Left kidney (tissue), 2 donors: Measurements from ENCODE around the gene NUDT8. TPM values are rescaled to one million over a fixed set of nuclear protein-coding genes. Genes with fewer than 3 reads are reported as not detected.
"Not testable (repeated sequence)": the region's sequence is repeated elsewhere in the genome, so short reads cannot be mapped to it uniquely, and the experiment has no call there.

ENCODE experiments used
- DNase-seq: peaks from one replicate; pipeline ENCODE4 v3.0.0-alpha.2; 2013
- polyA plus RNA-seq: library from polyadenylated mRNA; unstranded; fragments of 120-200 nt; gene quantifications from one replicate; pipeline ENCODE4 v1.2.1, GENCODE V29; 2013; ENCODE audit not compliant: insufficient read length

NUDT8 gene
- polyA plus RNA-seq, 1 donor: 3.8 TPM

DNA sequence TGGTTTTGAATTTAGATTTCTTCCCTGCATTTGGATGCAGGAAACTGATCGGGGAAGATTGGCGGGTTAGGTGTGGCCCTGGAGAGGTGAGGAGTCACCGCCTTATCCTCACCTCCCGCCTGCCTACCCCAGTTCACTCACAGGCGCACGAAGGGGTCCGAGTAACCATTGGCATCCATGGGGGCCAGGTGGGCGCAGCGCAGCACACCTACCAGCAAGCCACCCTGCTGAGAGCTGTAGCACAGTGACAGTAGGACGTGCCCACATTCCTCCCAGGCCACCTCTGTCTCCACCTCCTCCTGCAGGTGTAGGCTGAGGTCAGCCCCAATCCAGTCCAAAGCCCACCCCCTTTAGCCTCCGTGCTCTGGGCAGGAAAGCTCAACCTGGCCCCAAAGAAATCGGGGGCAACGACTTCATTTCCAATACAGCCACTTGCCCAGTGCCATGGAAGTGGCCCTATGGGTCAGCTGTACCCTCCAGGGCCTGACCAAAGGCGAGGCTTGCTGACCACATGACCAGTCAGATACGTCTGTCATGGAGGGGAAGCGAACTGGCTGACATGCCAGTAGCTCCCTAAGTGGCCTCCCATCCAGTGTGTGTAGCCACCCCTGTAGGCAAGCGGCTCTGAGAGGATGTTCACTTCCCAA lies 16.3 kb downstream of the NUDT8 start:
- DNase-seq: no peak

GRCh38 chr11:67612751-67613150 lies 17.0 kb downstream of the NUDT8 start:
- DNase-seq: no peak

DNA sequence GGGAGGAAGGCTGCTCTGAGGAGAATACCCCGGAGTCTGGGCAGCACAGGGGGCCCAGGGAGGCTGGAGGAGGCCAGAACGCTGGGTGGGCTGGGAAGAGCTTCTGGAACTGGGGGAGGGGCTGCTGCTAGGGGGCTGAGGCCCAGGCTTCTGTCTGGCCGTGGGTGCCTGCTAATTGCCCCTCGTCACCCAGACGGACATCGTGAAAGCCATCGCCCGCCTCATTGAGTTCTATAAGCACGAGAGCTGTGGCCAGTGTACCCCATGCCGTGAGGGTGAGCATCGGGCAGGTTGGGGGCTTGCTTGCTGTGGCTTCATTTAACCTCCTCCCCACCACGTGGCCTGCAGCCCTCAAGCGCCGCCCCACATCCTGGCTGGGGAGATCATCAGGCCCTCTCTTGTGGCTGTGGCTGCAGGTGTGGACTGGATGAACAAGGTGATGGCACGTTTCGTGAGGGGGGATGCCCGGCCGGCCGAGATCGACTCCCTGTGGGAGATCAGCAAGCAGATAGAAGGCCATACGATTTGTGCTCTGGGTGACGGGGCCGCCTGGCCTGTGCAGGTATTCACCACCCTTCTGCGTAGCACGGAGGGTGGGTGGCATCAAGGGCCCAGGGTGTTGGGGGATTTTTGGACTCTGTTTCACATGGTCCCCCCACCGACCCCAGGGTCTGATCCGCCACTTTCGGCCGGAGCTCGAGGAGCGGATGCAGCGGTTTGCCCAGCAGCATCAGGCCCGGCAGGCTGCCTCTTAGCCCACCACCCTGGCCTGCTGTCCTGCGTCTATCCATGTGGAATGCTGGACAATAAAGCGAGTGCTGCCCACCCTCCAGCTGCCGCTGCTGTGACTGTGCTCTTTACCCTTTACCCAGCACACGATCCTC lies 17.8 kb downstream of the NUDT8 start:
- no peak for DNase-seq

- no peak for DNase-seq
Observed at GRCh38 chr11:67611165-67611564, 18.6 kb downstream of the NUDT8 start.

- no peak for DNase-seq
Observed at GRCh38 chr11:67610302-67610868, 19.4 kb downstream of the NUDT8 start.

DNA sequence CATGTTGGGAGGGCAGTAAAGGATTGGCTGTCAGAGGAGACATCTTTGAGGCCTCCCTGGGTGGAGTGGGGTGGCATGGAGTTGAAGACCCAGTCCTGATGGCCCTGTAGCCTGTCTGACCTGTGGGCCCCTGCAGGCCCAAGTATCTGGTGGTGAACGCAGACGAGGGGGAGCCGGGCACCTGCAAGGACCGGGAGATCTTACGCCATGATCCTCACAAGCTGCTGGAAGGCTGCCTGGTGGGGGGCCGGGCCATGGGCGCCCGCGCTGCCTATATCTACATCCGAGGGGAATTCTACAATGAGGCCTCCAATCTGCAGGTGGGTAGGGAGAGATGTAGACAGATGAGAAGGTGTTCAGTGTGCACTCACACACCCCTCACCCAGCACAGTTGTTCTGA lies 20.4 kb downstream of the NUDT8 start:
- no peak for DNase-seq

DNA sequence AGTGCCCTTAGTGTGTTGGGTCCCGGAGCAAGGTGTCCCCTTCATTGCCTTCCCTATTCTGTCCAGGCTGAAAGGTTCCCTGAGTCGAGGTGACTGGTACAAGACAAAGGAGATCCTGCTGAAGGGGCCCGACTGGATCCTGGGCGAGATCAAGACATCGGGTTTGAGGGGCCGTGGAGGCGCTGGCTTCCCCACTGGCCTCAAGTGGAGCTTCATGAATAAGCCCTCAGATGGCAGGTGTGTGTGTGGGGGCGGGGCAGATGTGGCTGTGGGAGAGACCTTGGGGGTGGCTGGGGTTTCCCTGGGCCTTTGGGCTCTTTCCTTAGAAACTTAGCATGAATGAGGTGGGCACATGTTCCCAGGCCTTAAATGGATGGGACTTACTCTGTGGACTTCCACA lies 21.3 kb downstream of the NUDT8 start:
- no peak for DNase-seq

DNA sequence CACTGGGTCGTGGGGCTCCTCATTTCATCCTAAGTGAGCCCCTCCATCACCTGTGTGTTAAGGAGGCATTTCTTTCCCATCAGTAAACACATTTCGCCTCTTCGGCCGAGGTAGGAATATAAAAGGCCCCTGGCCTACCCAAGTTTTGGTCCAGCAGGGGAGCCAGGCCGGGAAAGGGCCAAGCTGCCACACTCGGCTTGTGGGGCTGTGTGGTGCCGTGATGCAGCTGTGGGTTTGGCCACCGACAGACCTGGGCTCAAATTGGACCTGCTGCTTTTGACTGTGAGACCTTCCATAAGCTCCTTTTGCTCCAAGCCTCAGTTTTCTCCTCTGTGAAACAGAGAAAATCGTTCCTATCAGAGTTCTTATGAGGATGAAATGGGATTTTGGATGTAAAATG lies 22.2 kb downstream of the NUDT8 start:
- no peak for DNase-seq

GRCh38 chr11:67606492-67607295 lies 23.0 kb downstream of the NUDT8 start, which contains the start of gene NDUFV1:
Gene NDUFV1 (plus strand): TSS chr11:67606936. CDS start chr11:67607005, 69 bp downstream.
- peak; percentile 96 for DNase-seq

DNA sequence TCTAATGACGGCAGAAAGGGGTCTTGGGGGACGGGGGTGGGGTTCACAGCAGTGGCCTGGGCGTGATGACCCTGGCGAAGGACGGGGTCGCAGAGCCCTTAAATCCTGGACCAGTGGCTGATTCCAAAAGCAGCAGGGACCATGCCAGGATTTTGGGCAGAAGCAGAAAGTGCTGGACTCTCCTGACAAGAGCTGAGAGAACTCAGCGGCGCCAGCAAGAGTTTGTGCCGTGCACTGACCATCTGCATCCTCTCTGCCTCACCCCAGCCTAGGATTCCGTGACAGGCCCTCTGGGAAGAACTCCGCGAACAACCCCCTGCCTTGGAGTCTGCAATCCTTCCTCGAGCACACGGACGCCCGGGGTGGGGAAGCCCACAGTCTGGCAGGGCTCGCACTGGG lies 23.6 kb downstream of the NUDT8 start:
- DNase-seq: no peak

DNA sequence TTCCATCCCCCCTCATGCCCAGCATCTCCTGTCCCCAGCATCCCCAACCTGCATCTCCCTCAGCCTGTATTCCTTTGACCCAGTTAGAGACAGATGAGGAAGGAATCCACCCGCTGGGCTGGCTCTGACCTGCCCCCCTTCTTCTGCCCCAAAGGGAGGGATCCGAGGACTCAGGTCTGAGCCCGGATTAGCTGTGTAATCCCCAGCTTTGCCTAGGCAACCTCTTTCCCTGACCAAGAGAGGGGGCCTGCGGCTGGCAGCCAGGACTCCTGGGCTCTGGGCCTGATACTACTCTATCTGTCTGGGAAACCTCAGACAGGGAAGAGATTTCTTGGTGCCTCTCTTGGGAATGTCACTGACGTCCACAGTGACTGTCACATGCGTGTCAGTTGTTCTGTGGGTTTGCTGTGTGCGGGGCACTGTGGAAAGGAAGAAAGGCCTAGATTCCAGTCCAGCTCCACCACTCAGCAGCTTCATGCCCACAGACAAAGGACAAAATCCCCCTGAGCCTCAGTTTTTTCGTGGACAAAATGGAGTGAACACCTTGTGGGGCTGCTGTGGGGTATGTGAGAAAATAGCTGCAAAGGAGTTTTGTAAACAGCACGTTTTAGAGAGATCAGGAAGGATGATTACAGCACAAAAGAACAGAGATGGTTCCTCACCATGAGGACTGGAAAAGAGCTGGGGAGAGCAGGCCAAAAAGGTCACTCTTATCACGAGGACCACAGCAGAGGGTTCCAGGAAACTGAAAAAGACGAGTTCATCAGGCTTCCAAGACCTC lies 24.3 kb downstream of the NUDT8 start:
- DNase-seq: no peak

DNA sequence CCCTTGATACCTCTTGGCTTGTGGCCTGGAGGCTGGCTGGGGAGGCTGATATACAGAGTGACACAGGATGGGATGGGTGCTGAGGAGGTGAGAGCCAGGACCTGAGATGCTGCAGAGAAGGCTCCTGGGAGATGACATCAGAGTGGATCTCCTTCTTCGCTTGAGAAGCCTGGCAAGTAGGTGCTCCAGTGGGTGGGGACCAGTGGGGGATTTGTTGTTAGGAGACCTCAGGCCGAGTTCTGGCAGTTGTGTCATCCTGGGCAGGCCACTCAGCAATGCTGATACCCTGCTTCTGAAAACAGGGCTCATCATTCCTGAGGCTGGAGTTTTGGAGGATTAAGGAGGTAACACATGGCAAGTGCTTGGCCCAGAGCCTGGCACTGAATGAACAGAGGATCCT lies 24.9 kb downstream of the NUDT8 start:
- no peak for DNase-seq

- DNase-seq: not testable (repeated sequence)
Observed at GRCh38 chr11:67604119-67604518, 25.6 kb downstream of the NUDT8 start.

DNA sequence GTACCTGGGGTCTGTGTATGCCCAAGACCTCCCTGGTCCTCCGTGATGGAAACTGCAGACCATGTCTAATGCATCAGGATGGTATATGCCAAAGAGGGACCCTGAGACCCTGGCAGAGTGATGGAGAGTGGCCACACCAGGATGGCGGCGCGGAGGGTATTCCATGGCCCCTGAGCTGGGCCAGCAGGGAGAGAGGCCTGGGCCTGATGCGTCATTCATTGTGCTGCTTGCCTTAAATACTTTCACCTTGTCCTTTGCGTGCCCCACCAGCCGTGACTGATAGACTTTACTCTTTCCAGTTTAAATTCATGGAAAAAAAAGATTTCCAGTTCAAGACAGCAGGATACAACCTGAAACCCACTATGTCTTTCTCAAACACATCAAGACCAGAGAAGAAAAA lies 28.6 kb downstream of the NUDT8 start:
- DNase-seq: no peak

DNA sequence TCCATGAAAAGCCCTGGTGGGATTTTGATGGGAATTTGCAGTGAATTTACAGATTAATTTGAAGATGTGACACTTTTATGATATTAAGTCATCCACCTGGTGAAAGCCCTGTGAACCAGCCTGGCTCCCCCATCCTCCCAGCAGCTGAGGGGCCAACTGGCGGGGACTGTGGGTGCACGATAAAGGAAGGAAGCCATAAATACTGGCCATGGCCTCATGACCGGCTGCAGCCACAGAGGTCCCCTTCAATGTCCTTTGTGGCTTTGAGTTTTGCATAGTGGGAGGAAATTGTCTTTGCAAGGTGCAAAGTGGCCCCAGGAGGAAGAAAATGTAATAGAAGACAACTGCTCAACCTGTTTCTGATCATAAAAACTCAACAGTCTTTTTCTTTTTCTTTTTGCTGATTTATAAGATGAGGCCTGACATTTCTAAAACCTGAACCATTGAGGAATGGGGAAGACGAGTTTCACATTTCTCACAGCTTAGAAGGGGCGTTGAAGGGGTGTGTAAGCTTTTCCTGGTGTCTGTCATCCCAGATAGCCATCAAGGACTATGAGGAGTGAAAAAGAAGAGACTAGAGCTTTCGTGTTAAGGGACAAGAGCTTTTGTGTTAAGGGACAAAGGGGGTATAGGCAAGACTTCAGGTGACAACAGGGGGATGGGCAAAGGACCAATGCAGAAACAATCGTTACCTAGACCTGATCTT lies 29.3 kb downstream of the NUDT8 start:
- DNase-seq: no peak

- no peak for DNase-seq
Observed at GRCh38 chr11:67599149-67599548, 30.6 kb downstream of the NUDT8 start.

DNA sequence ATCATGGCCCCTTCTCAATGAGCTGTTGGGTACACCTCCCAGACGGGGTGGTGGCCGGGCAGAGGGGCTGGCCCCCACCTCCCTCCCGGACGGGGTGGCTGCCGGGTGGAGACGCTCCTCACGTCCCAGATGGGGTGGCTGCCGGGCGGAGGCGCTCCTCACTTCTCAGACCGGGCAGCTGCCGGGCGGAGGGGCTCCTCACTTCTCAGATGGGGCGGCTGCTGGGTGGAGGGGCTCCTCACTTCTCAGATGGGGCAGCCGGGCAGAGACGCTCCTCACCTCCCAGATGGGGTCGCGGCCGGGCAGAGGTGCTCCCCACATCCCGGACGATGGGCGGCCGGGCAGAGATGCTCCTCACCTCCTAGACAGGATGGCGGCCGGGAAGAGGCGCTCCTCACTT lies 31.8 kb downstream of the NUDT8 start:
- not testable (repeated sequence) for DNase-seq

DNA sequence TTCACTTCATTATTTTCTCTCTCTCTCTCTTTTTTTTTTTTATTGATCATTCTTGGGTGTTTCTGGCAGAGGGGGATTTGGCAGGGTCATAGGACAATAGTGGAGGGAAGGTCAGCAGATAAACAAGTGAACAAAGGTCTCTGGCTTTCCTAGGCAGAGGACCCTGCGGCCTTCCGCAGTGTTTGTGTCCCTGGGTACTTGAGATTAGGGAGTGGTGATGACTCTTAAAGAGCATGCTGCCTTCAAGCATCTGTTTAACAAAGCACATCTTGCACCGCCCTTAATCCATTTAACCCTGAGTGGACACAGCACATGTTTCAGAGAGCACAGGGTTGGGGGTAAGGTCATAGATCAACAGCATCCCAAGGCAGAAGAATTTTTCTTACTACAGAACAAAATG lies 32.3 kb downstream of the NUDT8 start:
- not testable (repeated sequence) for DNase-seq

DNA sequence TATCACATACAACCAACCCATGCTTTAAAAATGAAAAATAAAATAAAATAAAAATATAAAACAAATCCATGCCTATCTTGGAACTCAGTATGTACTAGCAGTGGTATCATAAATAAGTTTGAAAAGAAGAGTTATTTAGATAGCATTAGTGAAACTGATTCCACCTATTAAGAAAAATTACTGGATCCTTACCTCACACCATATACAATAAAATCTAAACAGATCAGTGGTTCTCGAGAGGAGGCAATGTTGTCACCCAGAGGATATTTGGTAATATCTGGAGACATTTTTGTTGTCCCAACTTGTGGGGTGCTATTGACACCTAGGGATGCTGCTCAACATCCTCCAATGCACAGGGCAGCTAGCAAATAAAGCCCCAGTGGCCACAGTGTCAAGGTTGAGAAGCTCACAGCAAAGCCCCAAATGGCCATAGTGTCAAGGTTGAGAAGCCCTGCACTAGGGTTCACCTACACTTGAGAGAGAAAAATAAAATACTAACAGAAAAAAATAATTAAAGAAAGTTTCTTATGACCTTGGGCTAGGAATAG lies 32.9 kb downstream of the NUDT8 start:
- no peak for DNase-seq

GRCh38 chr11:67594480-67594879 lies 35.3 kb downstream of the NUDT8 start:
- DNase-seq: no peak

GRCh38 chr11:67593565-67593905 lies 36.2 kb downstream of the NUDT8 start:
- DNase-seq: no peak
